ENCODE measurements around the gene PCDHGA10. TPM values are rescaled to one million over a fixed set of nuclear protein-coding genes. Genes with fewer than 3 reads are reported as not detected.
"Not testable (repeated sequence)": the region's sequence is repeated elsewhere in the genome, so short reads cannot be mapped to it uniquely, and the experiment has no call there.

The PCDHGA10 gene
- polyA plus RNA-seq, 1 experiment, result 9.2 TPM

DNA sequence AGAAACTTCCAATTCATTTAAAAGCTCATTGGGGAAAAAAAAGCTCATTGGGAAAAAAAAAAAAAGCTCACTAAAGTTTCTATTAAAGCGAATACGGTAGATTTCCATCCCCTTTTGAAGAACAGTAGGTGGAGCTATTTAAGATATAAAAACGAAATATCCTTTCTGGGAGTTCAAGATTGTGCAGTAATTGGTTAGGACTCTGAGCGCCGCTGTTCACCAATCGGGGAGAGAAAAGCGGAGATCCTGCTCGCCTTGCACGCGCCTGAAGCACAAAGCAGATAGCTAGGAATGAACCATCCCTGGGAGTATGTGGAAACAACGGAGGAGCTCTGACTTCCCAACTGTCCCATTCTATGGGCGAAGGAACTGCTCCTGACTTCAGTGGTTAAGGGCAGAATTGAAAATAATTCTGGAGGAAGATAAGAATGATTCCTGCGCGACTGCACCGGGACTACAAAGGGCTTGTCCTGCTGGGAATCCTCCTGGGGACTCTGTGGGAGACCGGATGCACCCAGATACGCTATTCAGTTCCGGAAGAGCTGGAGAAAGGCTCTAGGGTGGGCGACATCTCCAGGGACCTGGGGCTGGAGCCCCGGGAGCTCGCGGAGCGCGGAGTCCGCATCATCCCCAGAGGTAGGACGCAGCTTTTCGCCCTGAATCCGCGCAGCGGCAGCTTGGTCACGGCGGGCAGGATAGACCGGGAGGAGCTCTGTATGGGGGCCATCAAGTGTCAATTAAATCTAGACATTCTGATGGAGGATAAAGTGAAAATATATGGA lies 17.7 kb downstream of the PCDHGA10 start, which contains the start of gene PCDHGA12:
Gene PCDHGA12 (plus strand): TSS at position 176 of the 782 bp plus-strand sequence. CDS start 253 bp downstream, at position 429.
- no peaks in the 10 kb centered on the region for H3K27me3 ChIP-seq (ENCODE audit: control insufficient read depth, insufficient read depth, low read length)
- TF ChIP-seq CTCF (IDR thresholded peaks at IDR 0.05; ENCODE audit: low read depth, low read length), result peak; percentile 43; the same call in 1 of the 2 replicates
- POLR2A ChIA-PET, result interaction anchor here (1.1 kb wide), 1 partner anchor 46 kb away, joined by 4 read pairs; no protein-coding TSS in a partner anchor
- peaks cover 65% of the 10 kb centered on the region for H3K9me3 ChIP-seq (ENCODE audit: control insufficient read depth, insufficient read depth, low read length)
- peak within 1 kb of the TSS; percentile 37 for H3K4me3 ChIP-seq (ENCODE audit: low read depth, low read length)
- DNase-seq (ENCODE audit: low read depth, low spot score), result no peak
- peak within 1 kb of the TSS; percentile 52 for H3K27ac ChIP-seq (ENCODE audit: low read depth, low read length)
- CTCF ChIA-PET, result interaction anchor here (0.5 to 7.2 kb wide), 27 partner anchors 9 to 186 kb away, joined by 3 to 94 read pairs (median 4); partner anchors contain the start of genes PCDHGA10, PCDHGA11, PCDHGB3 and PCDHGB5

GRCh38 chr5:141431286-141431685 lies 18.5 kb downstream of the PCDHGA10 start:
- H3K4me3 ChIP-seq (ENCODE audit: low read depth, low read length), result no peak overlapping the region
- peak overlapping the region; percentile 21 for H3K27ac ChIP-seq (ENCODE audit: low read depth, low read length)
- CTCF ChIA-PET, result interaction anchor here (0.8 to 7.2 kb wide), 10 partner anchors 10 to 136 kb away, joined by 3 to 94 read pairs (median 10); partner anchors contain the start of genes PCDHGA10 and PCDHGA11
- POLR2A ChIA-PET, result no interaction called here
- H3K27me3 ChIP-seq (ENCODE audit: control insufficient read depth, insufficient read depth, low read length), result no peaks in the 10 kb centered on the region
- peaks cover 60% of the 10 kb centered on the region for H3K9me3 ChIP-seq (ENCODE audit: control insufficient read depth, insufficient read depth, low read length)
- TF ChIP-seq CTCF (IDR thresholded peaks at IDR 0.05; ENCODE audit: low read depth, low read length), result no peak
- DNase-seq (ENCODE audit: low read depth, low spot score), result no peak

- peaks cover 49% of the 10 kb centered on the region for H3K9me3 ChIP-seq (ENCODE audit: control insufficient read depth, insufficient read depth, low read length)
- CTCF ChIA-PET, result interaction anchor here (1.4 to 7.2 kb wide), 2 partner anchors 126 to 136 kb away, joined by 3 to 94 read pairs; no protein-coding TSS in a partner anchor
- DNase-seq (ENCODE audit: low read depth, low spot score); POLR2A ChIA-PET; H3K27ac ChIP-seq (ENCODE audit: low read depth, low read length); H3K4me3 ChIP-seq (ENCODE audit: low read depth, low read length); H3K27me3 ChIP-seq (ENCODE audit: control insufficient read depth, insufficient read depth, low read length): not testable (repeated sequence)
Observed at GRCh38 chr5:141432308-141432707, 19.5 kb downstream of the PCDHGA10 start.

GRCh38 chr5:141432726-141433125 lies 19.9 kb downstream of the PCDHGA10 start:
- H3K4me3 ChIP-seq (ENCODE audit: low read depth, low read length); POLR2A ChIA-PET; H3K27me3 ChIP-seq (ENCODE audit: control insufficient read depth, insufficient read depth, low read length); H3K27ac ChIP-seq (ENCODE audit: low read depth, low read length); DNase-seq (ENCODE audit: low read depth, low spot score): not testable (repeated sequence)
- CTCF ChIA-PET, result interaction anchor here (1.4 to 7.2 kb wide), 2 partner anchors 126 to 136 kb away, joined by 3 to 94 read pairs; no protein-coding TSS in a partner anchor
- H3K9me3 ChIP-seq (ENCODE audit: control insufficient read depth, insufficient read depth, low read length), result peaks cover 45% of the 10 kb centered on the region

DNA sequence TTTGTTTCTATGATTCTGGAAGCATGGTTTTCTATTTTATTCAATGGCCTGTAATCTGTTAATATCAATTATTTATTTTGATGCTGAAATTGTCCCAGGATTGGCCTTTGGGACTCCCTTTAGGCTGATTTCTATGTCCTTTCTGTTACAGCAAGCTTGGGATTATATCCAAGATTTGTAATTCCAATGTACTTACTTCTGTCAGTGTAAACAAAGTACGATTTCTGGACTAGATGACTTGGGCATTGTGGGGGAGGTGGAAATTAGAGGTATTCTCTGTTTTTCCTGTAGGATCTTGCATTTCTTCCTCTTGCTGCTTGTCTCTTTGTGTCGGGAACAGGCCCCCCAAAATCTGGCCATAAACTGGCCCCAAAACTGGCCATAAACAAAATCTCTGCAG lies 21.2 kb downstream of the PCDHGA10 start:
- Histone ChIP-seq H3K27me3 (ENCODE audit: control insufficient read depth, insufficient read depth, low read length) (no peaks in the 10 kb centered on the region), H3K4me3 (ENCODE audit: low read depth, low read length) (no peak overlapping the region), H3K9me3 (ENCODE audit: control insufficient read depth, insufficient read depth, low read length) (peaks cover 34% of the 10 kb centered on the region), H3K27ac (ENCODE audit: low read depth, low read length) (no peak overlapping the region)
- no peak for TF ChIP-seq CTCF (IDR thresholded peaks at IDR 0.05; ENCODE audit: low read depth, low read length)
- DNase-seq (ENCODE audit: low read depth, low spot score), result no peak
- POLR2A ChIA-PET, result no interaction called here
- CTCF ChIA-PET, result interaction anchor here (7.2 kb wide), 1 partner anchor 124 kb away, joined by 94 read pairs; no protein-coding TSS in a partner anchor

DNA sequence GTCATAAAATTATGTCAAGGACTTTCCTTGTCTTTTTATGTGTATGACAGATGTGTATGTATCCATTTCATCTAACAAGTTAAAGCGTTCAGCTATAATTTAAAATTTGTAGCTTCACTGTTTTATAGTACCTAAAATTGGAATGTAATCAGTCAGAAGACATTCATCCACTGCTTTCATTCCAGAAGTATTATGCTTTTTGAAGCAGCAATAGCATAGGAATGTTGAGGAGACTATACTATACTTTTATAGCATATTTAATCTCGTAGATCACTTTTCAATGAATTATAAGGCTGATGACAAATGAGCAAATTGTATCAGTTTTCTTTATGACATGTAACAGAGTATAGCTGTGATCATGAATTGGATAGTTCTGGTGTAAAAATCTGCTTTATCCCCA lies 24.4 kb downstream of the PCDHGA10 start:
- Histone ChIP-seq H3K27me3 (ENCODE audit: control insufficient read depth, insufficient read depth, low read length) (no peaks in the 10 kb centered on the region), H3K27ac (ENCODE audit: low read depth, low read length) (no peak overlapping the region), H3K4me3 (ENCODE audit: low read depth, low read length) (no peak overlapping the region), H3K9me3 (ENCODE audit: control insufficient read depth, insufficient read depth, low read length) (peaks cover 34% of the 10 kb centered on the region)
- no peak for DNase-seq (ENCODE audit: low read depth, low spot score)
- ChIA-PET CTCF (interaction anchor here (1.0 to 2.6 kb wide), 5 partner anchors 16 to 131 kb away, joined by 3 to 11 read pairs (median 3); partner anchors contain the start of genes PCDHGA11 and PCDHGB7), POLR2A (no interaction called here)
- TF ChIP-seq CTCF (IDR thresholded peaks at IDR 0.05; ENCODE audit: low read depth, low read length), result no peak
